Measurements from ENCODE around the gene DPP10. TPM values are rescaled to one million over a fixed set of nuclear protein-coding genes. Genes with fewer than 3 reads are reported as not detected.
"Not testable (repeated sequence)": the region's sequence is repeated elsewhere in the genome, so short reads cannot be mapped to it uniquely, and the experiment has no call there.

The DPP10 gene
- total RNA-seq (not detected), polyA plus RNA-seq (not detected), total RNA-seq (0 to 0.19 (median 0) reads per million in 6 experiments)

DNA sequence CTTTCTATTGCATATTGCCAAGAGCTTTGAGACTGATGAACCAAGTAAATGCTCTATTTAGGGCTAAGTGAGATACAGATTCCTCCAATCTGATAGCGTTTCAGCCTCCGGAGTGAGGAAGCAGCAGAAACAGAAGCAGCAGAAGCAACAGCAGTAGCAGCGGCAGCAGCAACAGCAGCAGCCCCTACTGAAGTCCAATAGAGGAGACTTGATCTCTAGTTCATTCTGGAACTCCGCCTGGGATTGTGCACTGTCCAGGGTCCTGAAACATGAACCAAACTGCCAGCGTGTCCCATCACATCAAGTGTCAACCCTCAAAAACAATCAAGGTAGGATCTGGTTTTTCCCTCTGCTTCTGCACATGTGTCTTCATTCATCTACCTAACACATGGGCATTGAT is at the start of gene DPP10:
TSS of gene DPP10 (plus strand) at position 132 of the 400 bp plus-strand sequence.
- no peak within 1 kb of the TSS for H3K4me3 Mint-ChIP-seq

GRCh38 chr2:114400890-114401289 is 41.6 kb upstream of the DPP10 start:
- POLR2A ChIA-PET: no interaction called here
- no peak for DNase-seq
- H3K4me1 Mint-ChIP-seq: no peaks in the 10 kb centered on the region
- no peak overlapping the region for H3K27ac Mint-ChIP-seq
- no peak for ATAC-seq
- peaks cover 0 to 12% (median 1%) of the 10 kb centered on the region in 9 donors for H3K9me3 Mint-ChIP-seq
- no peak overlapping the region for H3K4me3 Mint-ChIP-seq
- peaks cover 0 to 4% (median 0%) of the 10 kb centered on the region in 5 donors for H3K27me3 Mint-ChIP-seq
- no peaks in the 10 kb centered on the region for H3K36me3 Mint-ChIP-seq

More for the DNA sequence above, at the start of gene DPP10:
- Mint-ChIP-seq H3K36me3 (no peaks in the 10 kb centered on the region), H3K9me3 (peaks cover 0 to 5% (median 0%) of the 10 kb centered on the region in 9 donors), H3K27ac (no peak within 1 kb of the TSS), H3K27me3 (peaks cover 2 to 17% (median 12%) of the 10 kb centered on the region in 5 donors), H3K4me1 (no peaks in the 10 kb centered on the region)
- POLR2A ChIA-PET: no interaction called here
- ATAC-seq (no peak), DNase-seq (no peak)

GRCh38 chr2:114405247-114406116 is 37.0 kb upstream of the DPP10 start:
- no peak overlapping the region for H3K4me3 Mint-ChIP-seq
- H3K27ac Mint-ChIP-seq: no peak overlapping the region
- H3K9me3 Mint-ChIP-seq: peaks cover 0 to 27% (median 8%) of the 10 kb centered on the region in 9 donors
- H3K36me3 Mint-ChIP-seq: no peaks in the 10 kb centered on the region
- no peaks in the 10 kb centered on the region for H3K4me1 Mint-ChIP-seq
- DNase-seq (no peak), ATAC-seq (no peak)
- POLR2A ChIA-PET: no interaction called here
- H3K27me3 Mint-ChIP-seq: peaks cover 0 to 9% (median 0%) of the 10 kb centered on the region in 5 donors

- Mint-ChIP-seq H3K9me3 (peaks cover 0 to 27% (median 10%) of the 10 kb centered on the region in 9 donors), H3K27me3 (peaks cover 0 to 15% (median 0%) of the 10 kb centered on the region in 5 donors), H3K36me3 (no peaks in the 10 kb centered on the region)
Measured at GRCh38 chr2:114406347-114406746, 36.1 kb upstream of the DPP10 start.

GRCh38 chr2:114407353-114407752 is 35.1 kb upstream of the DPP10 start:
- peaks cover 0 to 16% (median 0%) of the 10 kb centered on the region in 5 donors for H3K27me3 Mint-ChIP-seq
- DNase-seq, ATAC-seq, H3K27ac Mint-ChIP-seq, H3K4me1 Mint-ChIP-seq, POLR2A ChIA-PET, H3K36me3 Mint-ChIP-seq, H3K4me3 Mint-ChIP-seq: not testable (repeated sequence)
- H3K9me3 Mint-ChIP-seq: peaks cover 0 to 27% (median 10%) of the 10 kb centered on the region in 9 donors

More at GRCh38 chr2:114406347-114406746, 36.1 kb upstream of the DPP10 start:
- DNase-seq: no peak
- Mint-ChIP-seq H3K4me3 (no peak overlapping the region), H3K4me1 (no peaks in the 10 kb centered on the region), H3K27ac (no peak overlapping the region)
- no peak for ATAC-seq
- POLR2A ChIA-PET: no interaction called here

GRCh38 chr2:114421781-114422180 is 20.7 kb upstream of the DPP10 start:
- Mint-ChIP-seq H3K9me3 (peaks cover 0 to 4% (median 0%) of the 10 kb centered on the region in 9 donors), H3K4me3 (no peak overlapping the region), H3K4me1 (no peaks in the 10 kb centered on the region), H3K36me3 (no peaks in the 10 kb centered on the region), H3K27ac (no peak overlapping the region), H3K27me3 (peaks cover 2 to 20% (median 5%) of the 10 kb centered on the region in 5 donors)
- POLR2A ChIA-PET: no interaction called here
- ATAC-seq: no peak
- no peak for DNase-seq

DNA sequence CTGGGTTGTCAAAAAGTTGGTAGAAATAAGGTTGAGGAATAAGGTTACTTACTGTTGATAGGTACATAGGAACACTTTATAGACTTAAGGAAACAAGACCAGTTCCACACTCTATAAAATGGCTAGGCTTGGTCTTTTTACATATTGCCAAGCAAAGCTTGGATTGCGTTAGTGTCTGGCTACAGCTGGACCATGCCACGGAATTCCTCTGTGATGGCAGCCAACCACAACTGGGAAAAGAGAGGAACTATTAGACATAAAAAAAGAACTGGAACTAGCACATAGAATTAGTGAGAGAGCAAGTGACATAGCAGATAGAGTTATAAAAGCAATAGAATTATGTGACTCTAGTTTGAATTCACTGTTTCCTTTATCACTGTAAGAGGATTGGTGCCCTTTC is 17.7 kb upstream of the DPP10 start:
- Mint-ChIP-seq H3K27ac (no peak overlapping the region), H3K36me3 (no peaks in the 10 kb centered on the region)
- POLR2A ChIA-PET: no interaction called here

DNA sequence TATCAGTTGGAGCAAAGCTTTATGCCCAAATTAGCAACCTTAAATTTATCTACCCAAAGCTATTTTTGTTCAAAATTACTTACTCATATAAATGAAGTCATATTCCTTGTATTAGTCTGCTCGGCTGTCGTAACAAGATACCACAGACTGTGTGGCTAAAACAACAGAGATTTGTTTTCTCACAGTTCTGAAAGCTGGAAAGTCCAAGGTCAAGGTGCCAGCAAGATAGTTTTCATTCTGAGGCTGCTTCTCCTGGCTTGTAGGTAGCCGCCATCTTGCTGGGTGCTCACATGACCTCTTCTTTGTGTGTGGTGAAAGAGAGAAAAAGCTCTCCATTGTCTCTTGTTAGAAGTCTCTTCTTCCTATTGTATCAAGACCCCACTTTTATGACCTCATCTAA is 15.7 kb upstream of the DPP10 start:
- Mint-ChIP-seq H3K4me1 (no peaks in the 10 kb centered on the region), H3K36me3 (no peaks in the 10 kb centered on the region), H3K27ac (no peak overlapping the region), H3K4me3 (no peak overlapping the region), H3K27me3 (peaks cover 0 to 6% (median 4%) of the 10 kb centered on the region in 5 donors), H3K9me3 (peaks cover 0 to 2% (median 0%) of the 10 kb centered on the region in 9 donors)
- POLR2A ChIA-PET: no interaction called here
- DNase-seq (no peak), ATAC-seq (no peak)

More for the DNA sequence above, 17.7 kb upstream of the DPP10 start:
- ATAC-seq (no peak), DNase-seq (no peak)
- Mint-ChIP-seq H3K27me3 (peaks cover 2 to 20% (median 5%) of the 10 kb centered on the region in 5 donors), H3K9me3 (peaks cover 0 to 2% (median 0%) of the 10 kb centered on the region in 9 donors), H3K4me3 (no peak overlapping the region), H3K4me1 (no peaks in the 10 kb centered on the region)

DNA sequence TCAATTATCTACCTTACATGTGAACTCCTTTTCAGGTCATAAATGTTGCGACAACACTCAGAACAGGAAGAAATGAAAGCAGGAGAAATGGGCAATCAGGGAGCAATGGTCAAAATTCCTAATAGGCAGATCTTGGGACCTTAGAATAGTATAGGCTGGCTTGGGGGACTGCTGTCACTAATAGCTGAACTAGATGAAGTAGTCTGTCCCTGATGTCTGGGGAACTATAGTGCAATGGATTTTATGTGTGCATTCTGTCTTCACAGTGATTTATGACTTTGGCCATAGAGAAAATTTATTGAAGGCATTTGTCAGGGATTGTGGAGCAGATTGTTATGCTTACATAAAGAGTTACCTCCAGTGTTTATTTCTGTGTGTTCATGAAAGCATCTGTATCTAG is 6.1 kb upstream of the DPP10 start:
- H3K9me3 Mint-ChIP-seq: peaks cover 0 to 12% (median 4%) of the 10 kb centered on the region in 9 donors
- peaks cover 0 to 12% (median 9%) of the 10 kb centered on the region in 5 donors for H3K27me3 Mint-ChIP-seq
- no peak for DNase-seq
- POLR2A ChIA-PET: no interaction called here
- ATAC-seq: no peak
- H3K4me1 Mint-ChIP-seq: no peaks in the 10 kb centered on the region
- H3K4me3 Mint-ChIP-seq: no peak overlapping the region
- H3K36me3 Mint-ChIP-seq: peaks cover 0 to 2% (median 0%) of the 10 kb centered on the region in 3 donors
- no peak overlapping the region for H3K27ac Mint-ChIP-seq

- peaks cover 3 to 17% (median 9%) of the 10 kb centered on the region in 5 donors for H3K27me3 Mint-ChIP-seq
- no peak for DNase-seq
Measured at GRCh38 chr2:114446571-114446970, 4.1 kb downstream of the DPP10 start.

GRCh38 chr2:114450639-114451038 is 8.2 kb downstream of the DPP10 start:
- POLR2A ChIA-PET: no interaction called here
- H3K4me1 Mint-ChIP-seq: no peaks in the 10 kb centered on the region
- H3K27ac Mint-ChIP-seq: no peak overlapping the region
- H3K36me3 Mint-ChIP-seq: no peaks in the 10 kb centered on the region
- ATAC-seq (no peak), DNase-seq (no peak)
- H3K4me3 Mint-ChIP-seq: no peak overlapping the region
- peaks cover 2 to 12% (median 3%) of the 10 kb centered on the region in 5 donors for H3K27me3 Mint-ChIP-seq
- H3K9me3 Mint-ChIP-seq: peaks cover 0 to 15% (median 3%) of the 10 kb centered on the region in 9 donors

More at GRCh38 chr2:114446571-114446970, 4.1 kb downstream of the DPP10 start:
- Mint-ChIP-seq H3K4me1 (no peaks in the 10 kb centered on the region), H3K4me3 (no peak overlapping the region), H3K27ac (no peak overlapping the region), H3K9me3 (peaks cover 0 to 8% (median 0%) of the 10 kb centered on the region in 9 donors), H3K36me3 (no peaks in the 10 kb centered on the region)
- ATAC-seq: no peak
- POLR2A ChIA-PET: no interaction called here

- peaks cover 0 to 11% (median 2%) of the 10 kb centered on the region in 5 donors for H3K27me3 Mint-ChIP-seq
- no peaks in the 10 kb centered on the region for H3K36me3 Mint-ChIP-seq
- POLR2A ChIA-PET: no interaction called here
- no peak overlapping the region for H3K27ac Mint-ChIP-seq
- ATAC-seq (no peak), DNase-seq (no peak)
- H3K4me1 Mint-ChIP-seq: no peaks in the 10 kb centered on the region
- H3K9me3 Mint-ChIP-seq: peaks cover 0 to 13% (median 2%) of the 10 kb centered on the region in 9 donors
- H3K4me3 Mint-ChIP-seq: no peak overlapping the region
Measured at GRCh38 chr2:114456566-114456965, 14.1 kb downstream of the DPP10 start.

- Mint-ChIP-seq H3K36me3 (no peaks in the 10 kb centered on the region), H3K27me3 (peaks cover 0 to 11% (median 2%) of the 10 kb centered on the region in 5 donors), H3K4me3 (no peak overlapping the region), H3K9me3 (peaks cover 0 to 13% (median 2%) of the 10 kb centered on the region in 9 donors), H3K4me1 (no peaks in the 10 kb centered on the region), H3K27ac (no peak overlapping the region)
- no peak for DNase-seq
- no peak for ATAC-seq
- POLR2A ChIA-PET: no interaction called here
Measured at GRCh38 chr2:114457956-114458355, 15.5 kb downstream of the DPP10 start.

All from naive thymus-derived CD8-positive, alpha-beta T cell (primary cell).